Measurements from ENCODE around the gene TMEM184C. TPM values are rescaled to one million over a fixed set of nuclear protein-coding genes. Genes with fewer than 3 reads are reported as not detected.

TMEM184C gene
- total and polyA plus RNA-seq, 7 experiments from 2014 or later, result 13.7 to 28.3 (median 26.2) TPM

DNA sequence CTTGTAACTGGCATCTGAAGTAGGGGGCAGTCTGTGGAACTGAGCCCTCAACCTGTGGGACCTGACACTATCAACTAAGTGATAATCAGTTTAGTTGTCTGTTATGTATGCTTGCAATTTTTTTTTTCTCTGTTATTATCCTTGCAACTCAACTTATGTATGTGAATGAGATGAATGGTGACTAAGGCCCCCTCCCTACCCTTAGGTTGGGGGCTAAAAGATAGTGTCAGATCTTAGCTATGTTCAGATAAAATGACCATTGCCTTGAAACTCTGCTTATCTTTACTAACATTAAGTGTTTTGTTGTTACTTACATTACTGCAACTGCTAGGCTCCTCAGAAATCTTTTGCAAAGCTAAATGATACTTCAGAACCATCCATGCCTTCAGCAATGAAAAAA lies 31.5 kb downstream of the TMEM184C start:
- peaks cover 0 to 13% (median 3%) of the 10 kb centered on the region in 3 experiments for H3K36me3 ChIP-seq (ENCODE audit: control insufficient read depth in 2 of 3, insufficient read depth in 3 of 3, low read length in 3 of 3)
- peaks cover 0 to 4% of the 10 kb centered on the region in 2 donors for H3K4me1 ChIP-seq (ENCODE audit: control insufficient read depth in 2 of 2, insufficient read depth in 2 of 2, low read length in 2 of 2)
- Mint-ChIP-seq H3K4me1 (peaks cover 19 to 84% (median 76%) of the 10 kb centered on the region in 7 donors), H3K36me3 (peaks cover 15 to 65% (median 42%) of the 10 kb centered on the region in 5 donors), H3K4me3 (peak overlapping the region in 1 of 10 donors; percentile 6), H3K27ac (no peak overlapping the region), H3K27me3 (no peaks in the 10 kb centered on the region), H3K9me3 (peaks cover 0 to 4% (median 0%) of the 10 kb centered on the region in 11 donors)
- no peaks in the 10 kb centered on the region for H3K27me3 ChIP-seq (ENCODE audit: control insufficient read depth in 2 of 2, insufficient read depth in 2 of 2, low read length in 2 of 2)
- CTCF ChIA-PET, result interaction anchor here (0.6 kb wide), 1 partner anchor 218 kb away, joined by 3 read pairs; no protein-coding TSS in a partner anchor
- ATAC-seq (no peak), DNase-seq (no peak)
- no peak overlapping the region for H3K4me3 ChIP-seq (ENCODE audit: low read length)
- no peaks in the 10 kb centered on the region for H3K9me3 ChIP-seq (ENCODE audit: control insufficient read depth in 2 of 3, low read length in 3 of 3)
- no peak overlapping the region for H3K27ac ChIP-seq (ENCODE audit: low read depth, low read length)
- intact Hi-C loops (cut with micrococcal nuclease), result no loop called here
- POLR2A ChIA-PET, result interaction anchor here (0.5 kb wide), 1 partner anchor 31 kb away, joined by 3 read pairs; no protein-coding TSS in a partner anchor

DNA sequence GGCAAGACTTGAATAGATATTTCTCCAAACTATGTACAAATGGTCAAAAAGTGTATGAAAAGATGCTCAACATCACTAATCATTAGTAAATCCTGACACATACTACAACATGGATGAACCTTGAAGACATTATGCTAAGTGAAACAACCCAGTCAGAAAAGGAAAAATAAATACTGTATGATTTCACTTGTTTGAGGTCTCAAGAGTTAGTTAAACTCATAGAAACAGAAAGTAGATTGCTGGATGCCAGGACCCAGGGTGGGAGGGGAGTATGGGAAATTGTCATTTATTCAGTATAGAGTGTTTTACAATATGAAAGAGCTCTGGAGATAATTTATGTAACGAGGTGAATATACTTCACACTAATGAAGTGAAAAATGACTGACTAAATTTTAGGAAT lies 34.4 kb downstream of the TMEM184C start:
- POLR2A ChIA-PET, result no interaction called here
- peaks cover 0 to 22% (median 3%) of the 10 kb centered on the region in 3 experiments for H3K36me3 ChIP-seq (ENCODE audit: control insufficient read depth in 2 of 3, insufficient read depth in 3 of 3, low read length in 3 of 3)
- no peaks in the 10 kb centered on the region for H3K27me3 ChIP-seq (ENCODE audit: control insufficient read depth in 2 of 2, insufficient read depth in 2 of 2, low read length in 2 of 2)
- H3K9me3 ChIP-seq (ENCODE audit: control insufficient read depth in 2 of 3, low read length in 3 of 3), result no peaks in the 10 kb centered on the region
- Mint-ChIP-seq H3K27ac (peak overlapping the region in 1 of 9 donors; percentile 57), H3K27me3 (no peaks in the 10 kb centered on the region), H3K36me3 (peaks cover 14 to 78% (median 58%) of the 10 kb centered on the region in 5 donors), H3K9me3 (peaks cover 0 to 4% (median 0%) of the 10 kb centered on the region in 11 donors), H3K4me1 (peaks cover 13 to 72% (median 60%) of the 10 kb centered on the region in 7 donors), H3K4me3 (peak overlapping the region in 5 of 10 donors; percentile 5 to 45 (median 37))
- DNase-seq (no peak), ATAC-seq (no peak)
- intact Hi-C loops (cut with micrococcal nuclease), result no loop called here
- no peak overlapping the region for H3K27ac ChIP-seq (ENCODE audit: low read depth, low read length)
- CTCF ChIA-PET, result no interaction called here
- H3K4me1 ChIP-seq (ENCODE audit: control insufficient read depth in 2 of 2, insufficient read depth in 2 of 2, low read length in 2 of 2), result no peaks in the 10 kb centered on the region
- no peak overlapping the region for H3K4me3 ChIP-seq (ENCODE audit: low read length)

DNA sequence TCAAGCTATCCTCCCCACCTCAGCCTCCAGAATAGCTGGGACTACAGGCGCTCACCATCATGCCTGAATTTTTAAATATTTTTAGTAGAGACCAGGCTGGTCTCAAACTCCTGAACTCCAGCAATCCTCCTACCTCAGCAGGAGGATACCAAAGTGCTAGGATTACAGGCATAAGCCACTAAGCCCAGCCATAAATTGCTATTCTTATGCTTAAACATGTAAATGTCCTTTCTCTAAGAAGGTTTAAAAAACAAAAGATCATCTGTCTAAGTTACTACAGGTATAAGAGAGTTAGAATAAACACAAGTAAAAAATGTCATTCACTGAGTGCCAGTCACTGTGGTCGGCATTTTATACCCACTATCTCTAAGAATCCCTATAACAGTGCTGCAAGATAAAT lies 38.4 kb downstream of the TMEM184C start:
- POLR2A ChIA-PET, result no interaction called here
- H3K4me3 Mint-ChIP-seq, result no peak overlapping the region
- intact Hi-C loops (cut with micrococcal nuclease), result no loop called here
- H3K9me3 Mint-ChIP-seq, result peaks cover 0 to 1% (median 0%) of the 10 kb centered on the region in 11 donors
- no peak overlapping the region for H3K27ac ChIP-seq (ENCODE audit: low read depth, low read length)
- CTCF ChIA-PET, result no interaction called here
- H3K4me1 Mint-ChIP-seq, result peaks cover 7 to 34% (median 22%) of the 10 kb centered on the region in 7 donors
- H3K4me3 ChIP-seq (ENCODE audit: low read length), result no peak overlapping the region
- H3K36me3 ChIP-seq (ENCODE audit: control insufficient read depth in 2 of 3, insufficient read depth in 3 of 3, low read length in 3 of 3), result peaks cover 4 to 16% (median 12%) of the 10 kb centered on the region in 3 experiments
- H3K27me3 Mint-ChIP-seq, result no peaks in the 10 kb centered on the region
- H3K4me1 ChIP-seq (ENCODE audit: control insufficient read depth in 2 of 2, insufficient read depth in 2 of 2, low read length in 2 of 2), result no peaks in the 10 kb centered on the region
- no peaks in the 10 kb centered on the region for H3K9me3 ChIP-seq (ENCODE audit: control insufficient read depth in 2 of 3, low read length in 3 of 3)
- no peak for DNase-seq
- no peaks in the 10 kb centered on the region for H3K27me3 ChIP-seq (ENCODE audit: control insufficient read depth in 2 of 2, insufficient read depth in 2 of 2, low read length in 2 of 2)
- ATAC-seq, result no peak
- peaks cover 8 to 74% (median 41%) of the 10 kb centered on the region in 5 donors for H3K36me3 Mint-ChIP-seq
- H3K27ac Mint-ChIP-seq, result no peak overlapping the region

DNA sequence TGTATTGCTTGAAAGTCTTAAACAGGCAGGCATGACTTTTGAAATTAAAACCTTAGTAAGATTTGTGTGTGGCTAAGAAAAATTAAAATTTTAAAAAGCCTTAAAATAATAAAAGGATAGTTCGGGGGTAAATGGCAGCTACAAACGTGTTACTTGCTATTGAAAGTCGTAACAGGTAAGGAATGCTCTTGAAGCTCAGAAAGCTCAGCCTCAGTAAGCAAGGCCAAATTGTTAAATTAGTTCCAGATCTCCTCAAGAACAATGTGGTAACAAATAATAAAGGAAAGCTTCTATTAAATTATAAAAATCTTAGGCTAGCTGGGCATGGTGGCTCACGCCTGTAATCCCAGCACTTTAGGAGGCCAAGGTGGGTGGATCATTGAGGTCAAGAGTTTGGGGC lies 41.3 kb downstream of the TMEM184C start:
- Histone ChIP-seq H3K4me3 (ENCODE audit: low read length) (no peak overlapping the region), H3K4me1 (ENCODE audit: control insufficient read depth in 2 of 2, insufficient read depth in 2 of 2, low read length in 2 of 2) (no peaks in the 10 kb centered on the region), H3K27me3 (ENCODE audit: control insufficient read depth in 2 of 2, insufficient read depth in 2 of 2, low read length in 2 of 2) (no peaks in the 10 kb centered on the region), H3K27ac (ENCODE audit: low read depth, low read length) (no peak overlapping the region), H3K36me3 (ENCODE audit: control insufficient read depth in 2 of 3, insufficient read depth in 3 of 3, low read length in 3 of 3) (peaks cover 4 to 20% (median 12%) of the 10 kb centered on the region in 3 experiments), H3K9me3 (ENCODE audit: control insufficient read depth in 2 of 3, low read length in 3 of 3) (no peaks in the 10 kb centered on the region)
- intact Hi-C loops (cut with micrococcal nuclease), result no loop called here
- Mint-ChIP-seq H3K4me1 (peaks cover 0 to 11% (median 4%) of the 10 kb centered on the region in 7 donors), H3K27ac (peak overlapping the region in 2 of 9 donors; percentile 17 to 19), H3K9me3 (peaks cover 0 to 1% (median 0%) of the 10 kb centered on the region in 11 donors), H3K27me3 (no peaks in the 10 kb centered on the region), H3K36me3 (peaks cover 8 to 73% (median 36%) of the 10 kb centered on the region in 5 donors), H3K4me3 (no peak overlapping the region)
- ATAC-seq (no peak), DNase-seq (no peak)
- POLR2A ChIA-PET, result no interaction called here
- CTCF ChIA-PET, result no interaction called here

DNA sequence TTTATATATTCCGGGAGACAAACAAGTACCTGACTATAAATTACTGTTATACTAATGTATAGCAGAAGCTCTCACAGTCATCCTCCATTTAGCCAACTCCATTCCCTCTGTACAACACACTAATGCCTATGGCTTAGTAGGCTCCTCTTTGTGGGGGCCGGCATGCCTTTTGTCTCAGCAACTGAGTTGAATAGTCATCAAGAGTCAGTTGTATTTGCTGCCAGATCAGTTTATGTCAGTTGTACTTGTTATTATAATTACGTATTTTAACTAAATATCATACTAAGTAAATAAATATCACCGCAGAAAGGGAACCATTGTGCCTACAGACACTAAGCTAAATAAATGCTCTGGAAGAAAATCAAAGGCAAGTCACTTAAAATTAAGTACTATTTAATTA lies 56.9 kb downstream of the TMEM184C start:
- Mint-ChIP-seq H3K36me3 (peaks cover 0 to 43% (median 21%) of the 10 kb centered on the region in 5 donors), H3K4me3 (no peak overlapping the region), H3K27me3 (no peaks in the 10 kb centered on the region), H3K9me3 (peaks cover 0 to 2% (median 0%) of the 10 kb centered on the region in 11 donors), H3K4me1 (peaks cover 0 to 13% (median 0%) of the 10 kb centered on the region in 7 donors), H3K27ac (no peak overlapping the region)
- Histone ChIP-seq H3K4me3 (ENCODE audit: low read length) (no peak overlapping the region), H3K27ac (ENCODE audit: low read depth, low read length) (no peak overlapping the region), H3K36me3 (ENCODE audit: control insufficient read depth in 2 of 3, insufficient read depth in 3 of 3, low read length in 3 of 3) (peaks cover 0 to 22% (median 0%) of the 10 kb centered on the region in 3 experiments), H3K4me1 (ENCODE audit: control insufficient read depth in 2 of 2, insufficient read depth in 2 of 2, low read length in 2 of 2) (no peaks in the 10 kb centered on the region), H3K27me3 (ENCODE audit: control insufficient read depth in 2 of 2, insufficient read depth in 2 of 2, low read length in 2 of 2) (no peaks in the 10 kb centered on the region), H3K9me3 (ENCODE audit: control insufficient read depth in 2 of 3, low read length in 3 of 3) (no peaks in the 10 kb centered on the region)
- ATAC-seq (no peak), DNase-seq (no peak)
- ChIA-PET CTCF (no interaction called here), POLR2A (no interaction called here)
- intact Hi-C loops (cut with micrococcal nuclease), result no loop called here

DNA sequence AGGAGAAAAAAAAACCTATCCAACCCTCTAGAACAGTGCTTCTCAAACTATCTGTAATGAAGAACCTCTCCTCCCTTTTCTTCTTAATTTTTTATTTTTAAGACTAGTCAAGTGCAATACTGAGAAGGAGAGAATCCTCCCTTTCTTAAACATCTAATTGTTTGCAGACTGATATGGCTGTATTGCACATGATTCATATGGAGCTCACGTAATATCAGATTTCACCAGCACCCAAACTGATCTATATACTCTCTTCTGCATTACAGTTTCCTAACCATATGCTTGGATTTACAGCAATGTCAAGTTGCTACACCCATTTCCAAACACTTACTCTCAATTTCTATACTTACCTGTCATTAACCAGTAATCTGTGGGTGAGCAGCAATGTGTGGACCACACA lies 57.3 kb downstream of the TMEM184C start:
- H3K27ac ChIP-seq (ENCODE audit: low read depth, low read length), result no peak overlapping the region
- H3K27ac Mint-ChIP-seq, result no peak overlapping the region
- CTCF ChIA-PET, result no interaction called here
- H3K36me3 ChIP-seq (ENCODE audit: control insufficient read depth in 2 of 3, insufficient read depth in 3 of 3, low read length in 3 of 3), result peaks cover 0 to 24% (median 0%) of the 10 kb centered on the region in 3 experiments
- H3K9me3 Mint-ChIP-seq, result peaks cover 0 to 2% (median 0%) of the 10 kb centered on the region in 11 donors
- H3K4me1 ChIP-seq (ENCODE audit: control insufficient read depth in 2 of 2, insufficient read depth in 2 of 2, low read length in 2 of 2), result no peaks in the 10 kb centered on the region
- H3K27me3 Mint-ChIP-seq, result no peaks in the 10 kb centered on the region
- DNase-seq, result no peak
- intact Hi-C loops (cut with micrococcal nuclease), result no loop called here
- no peak overlapping the region for H3K4me3 ChIP-seq (ENCODE audit: low read length)
- no peak for ATAC-seq
- H3K4me1 Mint-ChIP-seq, result peaks cover 0 to 13% (median 0%) of the 10 kb centered on the region in 7 donors
- H3K9me3 ChIP-seq (ENCODE audit: control insufficient read depth in 2 of 3, low read length in 3 of 3), result no peaks in the 10 kb centered on the region
- POLR2A ChIA-PET, result no interaction called here
- peaks cover 0 to 45% (median 22%) of the 10 kb centered on the region in 5 donors for H3K36me3 Mint-ChIP-seq
- H3K27me3 ChIP-seq (ENCODE audit: control insufficient read depth in 2 of 2, insufficient read depth in 2 of 2, low read length in 2 of 2), result no peaks in the 10 kb centered on the region
- H3K4me3 Mint-ChIP-seq, result no peak overlapping the region

GRCh38 chr4:147678106-147678505 lies 60.9 kb downstream of the TMEM184C start:
- Histone ChIP-seq H3K4me1 (ENCODE audit: control insufficient read depth in 2 of 2, insufficient read depth in 2 of 2, low read length in 2 of 2) (peaks cover 0 to 9% of the 10 kb centered on the region in 2 donors), H3K4me3 (ENCODE audit: low read length) (no peak overlapping the region), H3K27me3 (ENCODE audit: control insufficient read depth in 2 of 2, insufficient read depth in 2 of 2, low read length in 2 of 2) (no peaks in the 10 kb centered on the region), H3K9me3 (ENCODE audit: control insufficient read depth in 2 of 3, low read length in 3 of 3) (no peaks in the 10 kb centered on the region), H3K36me3 (ENCODE audit: control insufficient read depth in 2 of 3, insufficient read depth in 3 of 3, low read length in 3 of 3) (peaks cover 0 to 20% (median 0%) of the 10 kb centered on the region in 3 experiments), H3K27ac (ENCODE audit: low read depth, low read length) (no peak overlapping the region)
- Mint-ChIP-seq H3K4me1 (peaks cover 12 to 36% (median 23%) of the 10 kb centered on the region in 7 donors), H3K36me3 (peaks cover 0 to 25% (median 10%) of the 10 kb centered on the region in 5 donors), H3K27ac (no peak overlapping the region), H3K4me3 (no peak overlapping the region), H3K9me3 (no peaks in the 10 kb centered on the region), H3K27me3 (no peaks in the 10 kb centered on the region)
- intact Hi-C loops (cut with micrococcal nuclease), result no loop called here
- ATAC-seq (no peak), DNase-seq (no peak)
- ChIA-PET CTCF (no interaction called here), POLR2A (interaction anchor here (0.6 kb wide), 1 partner anchor 1104 kb away, joined by 3 read pairs; no protein-coding TSS in a partner anchor)

All from naive thymus-derived CD4-positive, alpha-beta T cell (primary cell).